GM10248 (cell line): ENCODE measurements around the gene RPGRIP1L.

ENCODE experiments used
- CTCF ChIA-PET: fragments of 300-600 bp; sonication (Branson Sonifier 250); formaldehyde crosslinking; extraction: SDS; loops from one replicate; lab custom pipeline; 2021; ENCODE audit warnings: antibody characterized with exemption; lab: Yijun Ruan, JAX
- POLR2A ChIA-PET: fragments of 350-650 bp; sonication (Branson Sonifier 250); formaldehyde crosslinking; extraction: SDS; loops from one replicate; lab custom pipeline; 2020; ENCODE audit warnings: antibody characterized with exemption; lab: Yijun Ruan, JAX
- DNase-seq: peaks from one replicate; pipeline ENCODE4 v3.0.0; 2012; ENCODE audit errors: extremely low spot score
- CTCF ChIP-seq: IDR thresholded peaks from 2 replicates; pipeline ENCODE4 v1.5.1; 2012; ENCODE audit warnings: mild to moderate bottlenecking, low read depth; ENCODE audit errors: extremely low read depth, missing control alignments, control extremely low read depth

The RPGRIP1L gene

GRCh38 chr16:53743149-53743566 is 39.5 kb upstream of the RPGRIP1L start:
- DNase-seq: no peak
- CTCF ChIA-PET: interaction anchor here (1.0 to 5.6 kb wide), 14 partner anchors 8 to 138 kb away, joined by 3 to 63 read pairs (median 6); partner anchors contain the start of genes FTO and RPGRIP1L
- POLR2A ChIA-PET: no interaction called here

GRCh38 chr16:53741546-53741945 is 37.9 kb upstream of the RPGRIP1L start:
- no peak for DNase-seq
- ChIA-PET POLR2A (no interaction called here), CTCF (interaction anchor here (1.0 to 5.6 kb wide), 5 partner anchors 12 to 81 kb away, joined by 3 to 63 read pairs (median 24); no protein-coding TSS in a partner anchor)
- no peak for TF ChIP-seq CTCF

More at GRCh38 chr16:53743149-53743566, 39.5 kb upstream of the RPGRIP1L start:
- TF ChIP-seq CTCF: peak; percentile 54

- DNase-seq: no peak
- CTCF ChIA-PET: interaction anchor here (4.2 to 5.6 kb wide), 3 partner anchors 11 to 18 kb away, joined by 24 to 63 read pairs (median 25); no protein-coding TSS in a partner anchor
- POLR2A ChIA-PET: no interaction called here
- TF ChIP-seq CTCF: no peak
Measured at GRCh38 chr16:53740933-53741531, 37.4 kb upstream of the RPGRIP1L start.

GRCh38 chr16:53740476-53740875 is 36.8 kb upstream of the RPGRIP1L start:
- CTCF ChIA-PET: no interaction called here
- DNase-seq: no peak
- POLR2A ChIA-PET: no interaction called here
- no peak for TF ChIP-seq CTCF

- TF ChIP-seq CTCF: no peak
- CTCF ChIA-PET: no interaction called here
Measured at GRCh38 chr16:53737552-53737951, 33.9 kb upstream of the RPGRIP1L start.

GRCh38 chr16:53736297-53736696 is 32.6 kb upstream of the RPGRIP1L start:
- DNase-seq: no peak
- ChIA-PET POLR2A (no interaction called here), CTCF (interaction anchor here (1.2 to 1.4 kb wide), 2 partner anchors 9 to 12 kb away, joined by 3 to 5 read pairs; no protein-coding TSS in a partner anchor)
- TF ChIP-seq CTCF: no peak

More at GRCh38 chr16:53737552-53737951, 33.9 kb upstream of the RPGRIP1L start:
- no peak for DNase-seq
- POLR2A ChIA-PET: no interaction called here
